Rectal smooth muscle tissue (tissue), 1 donor: ENCODE data around the gene CEPT1.
"Not testable (repeated sequence)": the region's sequence is repeated elsewhere in the genome, so short reads cannot be mapped to it uniquely, and the experiment has no call there.

Experiments used
- H3K27ac ChIP-seq: one replicate; pipeline ENCODE4 v1.7.0; 2013; ENCODE audit warnings: low read depth, low read length, inconsistent platforms
- H3K27me3 ChIP-seq: one replicate; pipeline ENCODE4 v1.7.0; 2013; ENCODE audit warnings: low read length; ENCODE audit not compliant: control insufficient read depth, insufficient read depth
- H3K36me3 ChIP-seq: one replicate; pipeline ENCODE4 v1.7.0; 2013; ENCODE audit warnings: low read length; ENCODE audit not compliant: control insufficient read depth, insufficient read depth
- H3K4me1 ChIP-seq: one replicate; pipeline ENCODE4 v1.7.0; 2013; ENCODE audit warnings: low read length; ENCODE audit not compliant: control insufficient read depth, insufficient read depth
- H3K4me3 ChIP-seq: one replicate; pipeline ENCODE4 v1.7.0; 2013; ENCODE audit warnings: low read length
- H3K9ac ChIP-seq: one replicate; pipeline ENCODE4 v1.7.0; 2013; ENCODE audit warnings: low read length

The CEPT1 gene

GRCh38 chr1:111139956-111140679 lies at the start of gene CEPT1, which contains the start of gene DRAM2:
CEPT1 (plus strand) TSS chr1:111140223; CDS start chr1:111147715, 7,492 bp downstream.
DRAM2 (minus strand) TSS chr1:111140093; CDS start chr1:111131554, 8,539 bp downstream.
- H3K9ac ChIP-seq: peak within 1 kb of the TSS; percentile 96
- H3K27me3 ChIP-seq: no peaks in the 10 kb centered on the region
- H3K27ac ChIP-seq: peak within 1 kb of the TSS; percentile 86
- peaks cover 11% of the 10 kb centered on the region for H3K4me1 ChIP-seq
- H3K36me3 ChIP-seq: no peaks in the 10 kb centered on the region
- H3K4me3 ChIP-seq: peak within 1 kb of the TSS; percentile 98

GRCh38 chr1:111095421-111095820 lies 44.6 kb upstream of the CEPT1 start:
- not testable (repeated sequence) for H3K27me3 ChIP-seq, H3K4me3 ChIP-seq, H3K9ac ChIP-seq, H3K4me1 ChIP-seq, H3K36me3 ChIP-seq, H3K27ac ChIP-seq

GRCh38 chr1:111097356-111098099 lies 42.5 kb upstream of the CEPT1 start:
- H3K36me3 ChIP-seq: no peaks in the 10 kb centered on the region
- H3K4me3 ChIP-seq: no peak overlapping the region
- no peak overlapping the region for H3K27ac ChIP-seq
- no peaks in the 10 kb centered on the region for H3K27me3 ChIP-seq
- no peak overlapping the region for H3K9ac ChIP-seq
- H3K4me1 ChIP-seq: no peaks in the 10 kb centered on the region

GRCh38 chr1:111099289-111099688 lies 40.7 kb upstream of the CEPT1 start:
- no peaks in the 10 kb centered on the region for H3K27me3 ChIP-seq
- no peak overlapping the region for H3K9ac ChIP-seq
- no peak overlapping the region for H3K4me3 ChIP-seq
- no peaks in the 10 kb centered on the region for H3K4me1 ChIP-seq
- no peaks in the 10 kb centered on the region for H3K36me3 ChIP-seq
- no peak overlapping the region for H3K27ac ChIP-seq

GRCh38 chr1:111101854-111102642 lies 38.0 kb upstream of the CEPT1 start:
- no peak overlapping the region for H3K27ac ChIP-seq
- H3K4me1 ChIP-seq: no peaks in the 10 kb centered on the region
- H3K9ac ChIP-seq: no peak overlapping the region
- no peaks in the 10 kb centered on the region for H3K27me3 ChIP-seq
- H3K36me3 ChIP-seq: no peaks in the 10 kb centered on the region
- H3K4me3 ChIP-seq: no peak overlapping the region

- no peaks in the 10 kb centered on the region for H3K36me3 ChIP-seq
- H3K27me3 ChIP-seq: no peaks in the 10 kb centered on the region
- H3K4me3 ChIP-seq: no peak overlapping the region
- no peak overlapping the region for H3K9ac ChIP-seq
- no peak overlapping the region for H3K27ac ChIP-seq
- no peaks in the 10 kb centered on the region for H3K4me1 ChIP-seq
Observed at GRCh38 chr1:111104981-111105380, 35.0 kb upstream of the CEPT1 start.

GRCh38 chr1:111110197-111110899 lies 29.7 kb upstream of the CEPT1 start:
- Histone ChIP-seq H3K9ac (no peak overlapping the region), H3K36me3 (no peaks in the 10 kb centered on the region), H3K4me3 (no peak overlapping the region), H3K4me1 (no peaks in the 10 kb centered on the region), H3K27ac (no peak overlapping the region), H3K27me3 (no peaks in the 10 kb centered on the region)

GRCh38 chr1:111116496-111116895 lies 23.5 kb upstream of the CEPT1 start:
- H3K27me3 ChIP-seq: no peaks in the 10 kb centered on the region
- no peak overlapping the region for H3K9ac ChIP-seq
- no peaks in the 10 kb centered on the region for H3K4me1 ChIP-seq
- H3K36me3 ChIP-seq: no peaks in the 10 kb centered on the region
- H3K27ac ChIP-seq: no peak overlapping the region
- no peak overlapping the region for H3K4me3 ChIP-seq

GRCh38 chr1:111126354-111126753 lies 13.7 kb upstream of the CEPT1 start:
- Histone ChIP-seq H3K27ac (no peak overlapping the region), H3K4me1 (no peaks in the 10 kb centered on the region), H3K9ac (no peak overlapping the region), H3K4me3 (no peak overlapping the region), H3K36me3 (peaks cover 6% of the 10 kb centered on the region), H3K27me3 (no peaks in the 10 kb centered on the region)

- Histone ChIP-seq H3K27me3 (no peaks in the 10 kb centered on the region), H3K4me3 (no peak overlapping the region), H3K27ac (no peak overlapping the region), H3K9ac (no peak overlapping the region), H3K36me3 (peaks cover 6% of the 10 kb centered on the region), H3K4me1 (no peaks in the 10 kb centered on the region)
Observed at GRCh38 chr1:111127923-111128643, 11.9 kb upstream of the CEPT1 start.

- Histone ChIP-seq H3K4me3 (no peak overlapping the region), H3K27ac (no peak overlapping the region), H3K9ac (no peak overlapping the region), H3K36me3 (peaks cover 4% of the 10 kb centered on the region), H3K4me1 (no peaks in the 10 kb centered on the region), H3K27me3 (no peaks in the 10 kb centered on the region)
Observed at GRCh38 chr1:111129376-111129775, 10.6 kb upstream of the CEPT1 start.
